Activated gamma-delta T cell (primary cell): ENCODE measurements around the gene PLEKHH1.

Experiments
- DNase-seq: peaks from one replicate; lab custom pipeline; 2025; lab: John Stamatoyannopoulos, UW

Gene PLEKHH1

DNA sequence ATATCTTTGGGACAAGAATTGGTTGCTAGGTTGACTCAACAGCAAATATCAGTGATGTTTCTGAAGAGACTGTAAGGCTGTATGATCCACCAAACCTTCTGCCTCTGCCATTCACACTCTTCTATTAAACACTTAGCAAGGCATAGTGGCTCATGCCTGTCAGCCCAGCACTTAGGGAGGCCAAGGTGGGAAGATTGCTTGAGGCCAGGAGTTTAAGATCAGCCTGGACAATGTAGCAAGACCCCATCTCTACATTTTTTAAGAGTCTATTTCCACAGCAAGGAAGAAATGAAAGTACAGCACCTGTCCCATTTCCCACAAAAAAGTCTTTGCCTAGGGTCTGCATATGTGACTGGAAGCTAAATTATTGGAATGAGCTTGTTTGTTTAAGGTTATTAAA, 94.4 kb downstream of the PLEKHH1 start:
- no peak for DNase-seq

DNA sequence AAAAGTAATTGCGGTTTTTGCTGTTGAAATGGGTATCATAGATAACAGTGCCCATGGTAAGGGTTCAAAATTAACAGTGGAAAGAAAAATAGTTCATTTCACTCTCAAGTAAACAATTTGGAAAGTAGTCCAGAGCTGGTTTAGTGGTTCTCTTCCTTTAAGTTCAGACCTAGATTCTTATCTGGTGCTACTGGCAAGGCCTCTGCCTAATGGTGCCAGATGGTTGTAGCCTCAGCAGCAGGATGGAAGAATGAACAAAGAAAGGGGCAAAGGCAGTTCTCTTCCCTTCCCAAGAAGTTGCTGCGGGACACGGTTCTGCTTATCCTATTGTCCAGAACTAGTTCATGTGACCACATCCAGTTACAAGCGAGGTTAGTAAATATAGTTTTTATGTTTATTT, 97.1 kb downstream of the PLEKHH1 start:
- no peak for DNase-seq

DNA sequence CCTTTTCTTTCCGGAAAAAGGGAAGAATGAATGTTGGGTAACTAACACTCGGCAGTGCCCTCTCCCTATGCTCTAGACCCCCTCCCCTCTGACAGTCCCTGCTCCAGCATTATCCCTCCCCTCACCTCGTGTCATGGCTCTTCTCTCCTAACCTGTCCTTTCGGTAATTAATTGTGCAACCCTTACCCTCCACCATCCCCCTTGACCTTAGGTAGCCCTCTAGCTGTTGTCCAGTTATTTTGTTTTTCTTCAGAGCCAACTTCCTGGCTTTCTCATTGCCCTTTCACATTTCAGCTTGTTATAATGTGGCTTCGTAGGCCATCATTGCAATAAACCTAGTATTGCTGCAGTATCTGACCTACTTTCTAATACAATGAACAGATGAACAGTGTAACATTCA, 97.8 kb downstream of the PLEKHH1 start:
- no peak for DNase-seq

DNA sequence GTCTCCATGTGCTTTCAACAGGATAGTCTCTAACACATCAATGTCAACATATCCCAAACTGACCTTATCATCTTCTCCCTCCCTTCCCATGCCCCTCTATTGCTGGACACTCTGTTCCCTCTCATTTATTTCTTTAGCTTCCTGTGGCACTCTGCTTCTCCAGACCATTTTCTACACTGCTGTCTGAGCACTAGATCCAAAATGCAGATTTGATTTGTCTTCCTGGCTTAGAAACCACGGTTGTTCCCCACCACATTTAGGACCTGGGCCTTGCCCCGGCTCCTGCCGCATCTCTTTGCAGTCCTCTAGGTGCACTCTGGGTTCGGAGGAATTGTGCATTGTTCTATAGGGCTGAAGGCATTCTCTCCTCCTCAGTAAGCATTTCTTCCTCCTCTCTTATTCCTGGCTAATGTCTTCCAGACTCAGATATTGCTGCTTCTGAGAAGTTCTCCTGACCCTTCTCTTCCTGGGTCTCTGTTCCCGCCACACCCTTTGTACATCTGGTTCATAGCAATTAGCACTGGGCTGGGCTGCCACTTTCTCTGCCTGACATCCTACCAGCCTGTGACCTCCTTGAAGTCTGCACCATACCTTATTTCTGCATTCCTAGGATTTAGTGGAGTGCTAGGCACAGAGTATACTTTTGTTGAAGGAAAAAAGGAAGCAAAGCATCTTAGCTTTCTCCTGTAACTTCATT, 100.5 kb downstream of the PLEKHH1 start:
- DNase-seq, result no peak

DNA sequence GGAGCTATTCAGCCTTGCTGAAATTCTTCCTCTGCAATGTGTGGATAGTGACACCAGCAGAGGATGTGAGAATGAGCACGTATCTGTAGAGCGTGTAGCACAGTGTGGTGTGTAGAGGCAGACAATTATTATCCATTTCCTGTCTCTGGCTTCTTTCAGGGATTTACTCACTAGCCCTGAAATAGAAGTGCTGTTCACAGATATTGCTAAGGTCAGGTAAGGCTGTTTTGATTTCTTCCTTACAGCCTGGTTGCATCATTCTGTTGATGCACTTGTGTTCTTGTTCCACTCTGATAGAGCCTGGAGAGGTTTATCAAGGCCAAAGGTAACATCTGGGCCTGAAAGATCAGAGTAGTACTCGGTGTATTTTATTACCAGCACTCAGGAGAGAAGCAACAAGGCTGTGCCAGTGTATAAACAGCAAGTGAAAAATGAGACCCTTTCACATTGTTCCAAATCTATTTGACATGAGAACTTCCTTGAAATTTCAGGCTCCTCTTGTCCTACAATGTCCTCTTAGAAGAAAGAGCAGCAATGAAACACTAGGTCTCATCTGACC, 103.3 kb downstream of the PLEKHH1 start:
- DNase-seq, result no peak

DNA sequence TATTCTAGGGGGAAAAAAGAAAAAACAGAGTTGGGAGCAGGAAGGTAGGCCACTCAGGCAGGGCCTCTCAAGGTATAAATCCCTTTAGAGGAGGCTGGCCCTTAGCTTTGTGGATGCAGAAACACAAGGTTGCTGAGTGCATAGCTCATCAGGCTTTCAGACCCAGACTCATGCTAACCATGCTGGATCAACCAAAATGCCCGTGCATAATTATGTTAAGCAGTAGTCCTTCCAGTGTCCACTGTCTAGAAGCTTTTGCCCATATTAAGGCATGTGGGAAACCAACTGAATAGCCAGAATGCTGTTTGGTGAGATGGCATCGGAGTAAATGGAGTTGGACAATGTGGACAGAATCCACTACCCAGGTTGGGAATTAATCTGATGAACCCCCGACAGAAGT, 105.6 kb downstream of the PLEKHH1 start:
- DNase-seq, result no peak
